Endothelial cell of umbilical vein (primary cell): ENCODE data around the gene PODNL1. TPM values are rescaled to one million over a fixed set of nuclear protein-coding genes. Genes with fewer than 3 reads are reported as not detected.

Source experiments
- BruUV-seq: library from RNA; stranded (reverse); fragments of 400-500 nt; replicated peaks from 2 replicates; lab custom pipeline; 2021; lab: Mats Ljungman, UMichigan
- CTCF ChIA-PET: fragments of 300-600, 350-600 bp; sonication (Branson Sonifier 250); formaldehyde crosslinking; loops from one replicate; lab custom pipeline; 2021; ENCODE audit warnings: antibody characterized with exemption, inconsistent platforms; lab: Charles Lee
- POLR2A ChIA-PET: fragments of 300-600, 350-600 bp; sonication (Branson Sonifier 250); formaldehyde crosslinking; loops from one replicate; lab custom pipeline; 2021; ENCODE audit warnings: antibody characterized with exemption, inconsistent platforms; lab: Charles Lee
- DNase-seq: peaks from one replicate; pipeline ENCODE4 v3.0.0-alpha.2; 2011; ENCODE audit warnings: low read depth, low spot score
- FAIRE-seq: peaks from 2 replicates; lab custom pipeline; 2011; peaks lifted over from hg19 to GRCh38; lab: Jason Lieb, UNC
- H2AFZ ChIP-seq: 2 replicates; pipeline ENCODE4 v1.6.0; 2012; ENCODE audit warnings: low read depth, low read length, control low read depth, inconsistent platforms
- H3K27ac ChIP-seq: 2 replicates; pipeline ENCODE4 v1.5.1; 2011; ENCODE audit warnings: low read depth, mild to moderate bottlenecking, control low read depth, low read length, moderate library complexity; ENCODE audit not compliant: insufficient read depth
- H3K27me3 ChIP-seq, 2 experiments: 2 replicates each; pipeline versions ENCODE4 v1.6.0 to v1.6.1; 2011; ENCODE audit warnings: low read length in 2 of 2, mixed read lengths in 1 of 2; ENCODE audit not compliant: control insufficient read depth in 2 of 2, insufficient read depth in 2 of 2
- H3K36me3 ChIP-seq, 2 experiments: 2 replicates in 1 of 2; 3 replicates in 1 of 2; pipeline ENCODE4 v1.5.1; 2011; ENCODE audit warnings: low read length in 2 of 2, mild to moderate bottlenecking in 1 of 2, moderate library complexity in 1 of 2; ENCODE audit not compliant: control insufficient read depth in 2 of 2, insufficient read depth in 2 of 2; ENCODE audit errors: extremely low read depth in 1 of 2
- H3K4me1 ChIP-seq: 3 replicates; pipeline ENCODE4 v1.5.1; 2011; ENCODE audit warnings: mild to moderate bottlenecking, low read length; ENCODE audit not compliant: control insufficient read depth, insufficient read depth; ENCODE audit errors: extremely low read depth
- H3K4me2 ChIP-seq: 2 replicates; pipeline ENCODE4 v1.6.1; 2011; ENCODE audit warnings: low read length, control low read depth, mixed read lengths; ENCODE audit not compliant: insufficient read depth
- H3K4me3 ChIP-seq, 3 experiments: fragments of 200-600 bp in 1 of 3; sonication (generic), shearing (Covaris generic) in 1 of 3; replicated peaks in 1 of 3; 2 replicates each; pipeline ENCODE4 v1.5.1; 2011 to 2016; ENCODE audit warnings: control low read depth in 3 of 3, low read length in 3 of 3, mild to moderate bottlenecking in 2 of 3, inconsistent platforms in 1 of 3, low read depth in 1 of 3, moderate library complexity in 1 of 3; ENCODE audit not compliant: insufficient read depth in 1 of 3
- H3K79me2 ChIP-seq: 2 replicates; pipeline ENCODE4 v1.6.0; 2012; ENCODE audit warnings: low read length, inconsistent platforms; ENCODE audit not compliant: control insufficient read depth, insufficient read depth
- H3K9ac ChIP-seq: replicated peaks from 2 replicates; pipeline ENCODE3; 2011; ENCODE audit warnings: low read length, control low read depth; ENCODE audit not compliant: insufficient read depth; ENCODE audit errors: extremely low read depth
- H3K9me1 ChIP-seq: replicated peaks from 3 replicates; pipeline ENCODE4 v1.6.0; 2011; ENCODE audit warnings: mild to moderate bottlenecking, low read length; ENCODE audit not compliant: control insufficient read depth, insufficient read depth; ENCODE audit errors: extremely low read depth
- H3K9me3 ChIP-seq: replicated peaks from 2 replicates; pipeline ENCODE4 v1.5.1; 2012; ENCODE audit warnings: low read length, inconsistent platforms; ENCODE audit not compliant: control insufficient read depth, insufficient read depth
- H4K20me1 ChIP-seq: replicated peaks from 2 replicates; pipeline ENCODE3; 2011; ENCODE audit warnings: mild to moderate bottlenecking, low read length; ENCODE audit not compliant: control insufficient read depth, insufficient read depth; ENCODE audit errors: extremely low read depth
- CTCF ChIP-seq, 2 donors: IDR thresholded peaks; 1 replicate in 1 of 2; 2 replicates in 1 of 2; pipeline ENCODE4 v1.5.1; 2011; ENCODE audit warnings: low read length in 2 of 2, mild to moderate bottlenecking in 2 of 2, moderate library complexity in 2 of 2, control low read depth in 1 of 2, inconsistent platforms in 1 of 2, low read depth in 1 of 2; ENCODE audit not compliant: insufficient read depth in 1 of 2; ENCODE audit errors: extremely low read depth in 1 of 2
- EZH2 ChIP-seq: IDR thresholded peaks from 2 replicates; pipeline ENCODE4 v1.6.1; 2012; ENCODE audit warnings: borderline replicate concordance, low read depth, mild to moderate bottlenecking, moderate library complexity, low read length, inconsistent platforms; ENCODE audit not compliant: severe bottlenecking
- FOS ChIP-seq: IDR thresholded peaks from 2 replicates; pipeline ENCODE4 v1.6.1; 2011; ENCODE audit warnings: mild to moderate bottlenecking, low read length, moderate library complexity, borderline replicate concordance; ENCODE audit not compliant: insufficient read depth
- GATA2 ChIP-seq: IDR thresholded peaks from 2 replicates; pipeline ENCODE4 v1.7.0; 2011; ENCODE audit warnings: low read depth, mild to moderate bottlenecking, moderate library complexity, mixed read lengths, low read length; ENCODE audit not compliant: insufficient read length, insufficient read depth
- JUN ChIP-seq: IDR thresholded peaks from 2 replicates; pipeline ENCODE4 v1.6.1; 2011; ENCODE audit warnings: borderline replicate concordance, low read depth; ENCODE audit not compliant: insufficient read length, insufficient read depth
- MAX ChIP-seq: IDR thresholded peaks from 2 replicates; pipeline ENCODE4 v1.6.1; 2011; ENCODE audit not compliant: insufficient read depth, insufficient read length
- MYC ChIP-seq: IDR thresholded peaks from one replicate; pipeline ENCODE4 v1.6.1; 2011; ENCODE audit warnings: mild to moderate bottlenecking, low read depth, low read length
- POLR2A ChIP-seq: IDR thresholded peaks from 2 replicates; pipeline ENCODE4 v1.6.1; 2012; ENCODE audit warnings: low read depth, mild to moderate bottlenecking, control low read depth, low read length
- POLR2AphosphoS5 ChIP-seq: IDR thresholded peaks from 2 replicates; pipeline ENCODE4 v1.6.1; 2012; ENCODE audit warnings: low read depth, mild to moderate bottlenecking, control low read depth, low read length, moderate library complexity; ENCODE audit not compliant: insufficient read depth
- dilution Hi-C: fragments of 300-500 bp; cut with MboI; formaldehyde crosslinking; loops from one replicate; pipeline ENCODE4 v1.15.0; 2019; ENCODE audit warnings: low sequenced_read_pairs; ENCODE audit not compliant: extremely low pct_ligation_motif_present
- intact Hi-C: fragments of 100-400 bp; cut with micrococcal nuclease; formaldehyde crosslinking; loops from one replicate; pipeline ENCODE4 v1.10.0; 2022
- polyA plus RNA-seq, 4 experiments: library from polyadenylated mRNA; depleted of rRNA in 3 of 4; stranded (reverse) in 3 of 4; unstranded in 1 of 4; fragments of >200 nt; gene quantifications; 2 replicates each; pipeline versions ENCODE4 v1.2.1 to v1.2.3, GENCODE V29; 2011 to 2012; ENCODE audit warnings: missing spikeins in 1 of 4
- total RNA-seq: library from RNA; stranded (reverse); gene quantifications from 2 replicates; pipeline ENCODE4 v1.2.3, GENCODE V29; 2021

Gene PODNL1
- total and polyA plus RNA-seq, 2 donors (not counting 3 experiments of a cell fraction or from before 2014, with no cell fraction given): 0.21 TPM; not detected in 1

GRCh38 chr19:13952931-13953531 is 14.8 kb upstream of the PODNL1 start:
- Histone ChIP-seq H3K9me1 (no peaks in the 10 kb centered on the region), H3K36me3 (peaks cover 6 to 21% of the 10 kb centered on the region in 2 experiments), H3K4me2 (peak overlapping the region; percentile 83), H3K27ac (no peak overlapping the region), H4K20me1 (no peaks in the 10 kb centered on the region), H3K4me3 (peak overlapping the region; percentile 76 to 87 (median 83)), H3K27me3 (no peaks in the 10 kb centered on the region), H3K79me2 (peaks cover 20% of the 10 kb centered on the region), H2AFZ (no peak overlapping the region), H3K4me1 (peaks cover 10% of the 10 kb centered on the region), H3K9me3 (no peaks in the 10 kb centered on the region), H3K9ac (peak overlapping the region; percentile 64)
- BruUV-seq: TSS peak; percentile 8
- DNase-seq: peak; percentile 15
- intact Hi-C loops (loop anchor here (1.0 to 2.0 kb wide), 5 partner anchors 34 to 90 kb away; partner anchors contain the start of genes BRME1, CC2D1A and RFX1), dilution Hi-C loops (no loop called here)
- peak; percentile 76 for FAIRE-seq
- ChIA-PET CTCF (interaction anchor here (1.0 to 3.4 kb wide), 7 partner anchors 8 to 106 kb away, joined by 3 to 13 read pairs (median 6); partner anchors contain the start of gene IL27RA), POLR2A (interaction anchor here (1.3 kb wide), 1 partner anchor 26 kb away, joined by 3 read pairs; no protein-coding TSS in a partner anchor)
- TF ChIP-seq POLR2AphosphoS5: no peak
- peak; percentile 11 for TF ChIP-seq POLR2A

- intact Hi-C loops: loop anchor here (1.0 to 2.0 kb wide), 5 partner anchors 34 to 90 kb away; partner anchors contain the start of genes BRME1, CC2D1A and RFX1
- H3K9me3 ChIP-seq: no peaks in the 10 kb centered on the region
- peak within 1 kb of the TSS; percentile 63 for H3K27ac ChIP-seq
- POLR2A ChIA-PET: interaction anchor here (0.5 to 1.3 kb wide), 2 partner anchors 26 to 52 kb away, joined by 3 to 5 read pairs; no protein-coding TSS in a partner anchor
- TF ChIP-seq JUN: no peak
- no peak for TF ChIP-seq CTCF (IDR thresholded peaks at IDR 0.05; ENCODE audit: extremely low read depth in 1 of 2, insufficient read depth in 1 of 2, low read depth in 1 of 2, low read length in 2 of 2)
- no peak for TF ChIP-seq MAX
- no peak for TF ChIP-seq MYC
- TF ChIP-seq POLR2AphosphoS5: peak; percentile 72
- TF ChIP-seq EZH2: no peak
- TF ChIP-seq GATA2: no peak
- peak; percentile 66 for TF ChIP-seq POLR2A
- no peak for TF ChIP-seq FOS
- peak within 1 kb of the TSS; percentile 76 to 87 (median 83) for H3K4me3 ChIP-seq
- no peaks in the 10 kb centered on the region for H4K20me1 ChIP-seq
- H3K27me3 ChIP-seq: no peaks in the 10 kb centered on the region
- H3K4me1 ChIP-seq: peaks cover 10% of the 10 kb centered on the region
- DNase-seq: peak; percentile 100
- CTCF ChIA-PET: interaction anchor here (0.8 to 3.4 kb wide), 9 partner anchors 9 to 107 kb away, joined by 3 to 13 read pairs (median 6); partner anchors contain the start of gene IL27RA
- H3K4me2 ChIP-seq: peak within 1 kb of the TSS; percentile 83
- FAIRE-seq: peak; percentile 99
- peaks cover 20% of the 10 kb centered on the region for H3K79me2 ChIP-seq
- no TSS peak for BruUV-seq
- H3K9me1 ChIP-seq: no peaks in the 10 kb centered on the region
- dilution Hi-C loops: no loop called here
- H2AFZ ChIP-seq: peak within 1 kb of the TSS; percentile 87
- peak within 1 kb of the TSS; percentile 85 for H3K9ac ChIP-seq
- peaks cover 6 to 18% of the 10 kb centered on the region in 2 experiments for H3K36me3 ChIP-seq
Observed at GRCh38 chr19:13952154-13952930, 14.1 kb upstream of the PODNL1 start, which contains the start of gene DCAF15. Gene DCAF15, plus strand, starts transcription at chr19:13952509. Its CDS starts 4 bp downstream, at chr19:13952513.
